ENCODE measurements around the gene PHAX.
"Not testable (repeated sequence)": the region's sequence is repeated elsewhere in the genome, so short reads cannot be mapped to it uniquely, and the experiment has no call there.

Gene PHAX

GRCh38 chr5:126600631-126601511 is at the start of gene PHAX:
Gene PHAX (plus strand): TSS chr5:126600947. CDS start chr5:126600963, 16 bp downstream.
- H3K27ac ChIP-seq (ENCODE audit: low read depth in 2 of 2, low read length in 2 of 2): peak within 1 kb of the TSS; percentile 86 to 89
- no peaks in the 10 kb centered on the region for H3K9me3 ChIP-seq (ENCODE audit: control insufficient read depth in 2 of 2, low read length in 2 of 2)
- no peaks in the 10 kb centered on the region for H3K27me3 ChIP-seq (ENCODE audit: control insufficient read depth in 2 of 2, insufficient read depth in 2 of 2, low read length in 2 of 2)
- H3K36me3 ChIP-seq (ENCODE audit: control insufficient read depth in 2 of 2, insufficient read depth in 2 of 2, low read length in 2 of 2): peaks cover 5 to 12% of the 10 kb centered on the region in 2 donors
- peak within 1 kb of the TSS; percentile 98 to 99 for H3K4me3 ChIP-seq (ENCODE audit: low read length in 2 of 2)
- peak within 1 kb of the TSS; percentile 87 to 95 for H3K9ac ChIP-seq (ENCODE audit: low read depth in 1 of 2, low read length in 2 of 2)
- peaks cover 9 to 13% of the 10 kb centered on the region in 2 donors for H3K4me1 ChIP-seq (ENCODE audit: control insufficient read depth in 2 of 2, insufficient read depth in 2 of 2, low read length in 2 of 2)

- Histone ChIP-seq H3K27ac (ENCODE audit: low read depth in 2 of 2, low read length in 2 of 2) (no peak overlapping the region), H3K36me3 (ENCODE audit: control insufficient read depth in 2 of 2, insufficient read depth in 2 of 2, low read length in 2 of 2) (peaks cover 13 to 17% of the 10 kb centered on the region in 2 donors), H3K9ac (ENCODE audit: low read depth in 1 of 2, low read length in 2 of 2) (no peak overlapping the region), H3K4me1 (ENCODE audit: control insufficient read depth in 2 of 2, insufficient read depth in 2 of 2, low read length in 2 of 2) (no peaks in the 10 kb centered on the region), H3K27me3 (ENCODE audit: control insufficient read depth in 2 of 2, insufficient read depth in 2 of 2, low read length in 2 of 2) (no peaks in the 10 kb centered on the region), H3K4me3 (ENCODE audit: low read length in 2 of 2) (no peak overlapping the region), H3K9me3 (ENCODE audit: control insufficient read depth in 2 of 2, low read length in 2 of 2) (no peaks in the 10 kb centered on the region)
Measured at GRCh38 chr5:126552614-126553013, 48.1 kb upstream of the PHAX start.

DNA sequence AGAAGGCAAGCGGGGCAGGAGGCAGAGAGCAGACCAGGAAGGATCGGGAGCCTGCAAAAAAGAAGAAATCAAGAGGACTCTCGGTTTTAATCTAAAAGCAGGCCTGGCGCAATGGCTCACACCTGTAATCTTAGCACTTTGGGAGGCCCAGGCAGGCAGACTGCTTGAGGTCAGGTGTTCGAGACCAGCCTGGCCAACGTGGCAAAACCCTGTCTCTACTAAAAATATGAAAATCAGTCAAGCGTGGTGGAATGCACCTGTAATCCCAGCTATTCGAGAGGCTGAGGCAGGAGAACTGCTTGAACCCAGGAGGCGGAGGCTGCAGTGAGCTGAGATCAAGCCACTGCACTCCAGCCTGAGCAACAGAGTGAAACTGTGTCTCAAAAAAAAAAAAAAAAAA is 45.6 kb upstream of the PHAX start:
- not testable (repeated sequence) for H3K4me1 ChIP-seq (ENCODE audit: control insufficient read depth in 2 of 2, insufficient read depth in 2 of 2, low read length in 2 of 2); H3K27ac ChIP-seq (ENCODE audit: low read depth in 2 of 2, low read length in 2 of 2)

GRCh38 chr5:126561908-126562307 is 38.8 kb upstream of the PHAX start:
- H3K9ac ChIP-seq (ENCODE audit: low read depth in 1 of 2, low read length in 2 of 2): no peak overlapping the region
- no peaks in the 10 kb centered on the region for H3K27me3 ChIP-seq (ENCODE audit: control insufficient read depth in 2 of 2, insufficient read depth in 2 of 2, low read length in 2 of 2)
- no peaks in the 10 kb centered on the region for H3K4me1 ChIP-seq (ENCODE audit: control insufficient read depth in 2 of 2, insufficient read depth in 2 of 2, low read length in 2 of 2)
- H3K4me3 ChIP-seq (ENCODE audit: low read length in 2 of 2): no peak overlapping the region
- H3K9me3 ChIP-seq (ENCODE audit: control insufficient read depth in 2 of 2, low read length in 2 of 2): no peaks in the 10 kb centered on the region
- H3K27ac ChIP-seq (ENCODE audit: low read depth in 2 of 2, low read length in 2 of 2): no peak overlapping the region
- peaks cover 7 to 8% of the 10 kb centered on the region in 2 donors for H3K36me3 ChIP-seq (ENCODE audit: control insufficient read depth in 2 of 2, insufficient read depth in 2 of 2, low read length in 2 of 2)

More for the DNA sequence above, 45.6 kb upstream of the PHAX start:
- H3K9ac ChIP-seq (ENCODE audit: low read depth in 1 of 2, low read length in 2 of 2); H3K9me3 ChIP-seq (ENCODE audit: control insufficient read depth in 2 of 2, low read length in 2 of 2); H3K27me3 ChIP-seq (ENCODE audit: control insufficient read depth in 2 of 2, insufficient read depth in 2 of 2, low read length in 2 of 2); H3K4me3 ChIP-seq (ENCODE audit: low read length in 2 of 2): not testable (repeated sequence)
- H3K36me3 ChIP-seq (ENCODE audit: control insufficient read depth in 2 of 2, insufficient read depth in 2 of 2, low read length in 2 of 2): peaks cover 13 to 20% of the 10 kb centered on the region in 2 donors

GRCh38 chr5:126562823-126563222 is 37.9 kb upstream of the PHAX start:
- Histone ChIP-seq H3K4me1 (ENCODE audit: control insufficient read depth in 2 of 2, insufficient read depth in 2 of 2, low read length in 2 of 2) (no peaks in the 10 kb centered on the region), H3K36me3 (ENCODE audit: control insufficient read depth in 2 of 2, insufficient read depth in 2 of 2, low read length in 2 of 2) (peaks cover 7 to 8% of the 10 kb centered on the region in 2 donors), H3K4me3 (ENCODE audit: low read length in 2 of 2) (no peak overlapping the region), H3K27me3 (ENCODE audit: control insufficient read depth in 2 of 2, insufficient read depth in 2 of 2, low read length in 2 of 2) (no peaks in the 10 kb centered on the region), H3K9me3 (ENCODE audit: control insufficient read depth in 2 of 2, low read length in 2 of 2) (no peaks in the 10 kb centered on the region), H3K9ac (ENCODE audit: low read depth in 1 of 2, low read length in 2 of 2) (no peak overlapping the region), H3K27ac (ENCODE audit: low read depth in 2 of 2, low read length in 2 of 2) (no peak overlapping the region)

GRCh38 chr5:126568206-126568755 is 32.5 kb upstream of the PHAX start:
- no peak overlapping the region for H3K9ac ChIP-seq (ENCODE audit: low read depth in 1 of 2, low read length in 2 of 2)
- H3K9me3 ChIP-seq (ENCODE audit: control insufficient read depth in 2 of 2, low read length in 2 of 2): no peaks in the 10 kb centered on the region
- H3K27ac ChIP-seq (ENCODE audit: low read depth in 2 of 2, low read length in 2 of 2): no peak overlapping the region
- no peaks in the 10 kb centered on the region for H3K4me1 ChIP-seq (ENCODE audit: control insufficient read depth in 2 of 2, insufficient read depth in 2 of 2, low read length in 2 of 2)
- H3K36me3 ChIP-seq (ENCODE audit: control insufficient read depth in 2 of 2, insufficient read depth in 2 of 2, low read length in 2 of 2): peaks cover 8 to 22% of the 10 kb centered on the region in 2 donors
- no peaks in the 10 kb centered on the region for H3K27me3 ChIP-seq (ENCODE audit: control insufficient read depth in 2 of 2, insufficient read depth in 2 of 2, low read length in 2 of 2)
- no peak overlapping the region for H3K4me3 ChIP-seq (ENCODE audit: low read length in 2 of 2)

GRCh38 chr5:126575644-126576043 is 25.1 kb upstream of the PHAX start:
- H3K36me3 ChIP-seq (ENCODE audit: control insufficient read depth in 2 of 2, insufficient read depth in 2 of 2, low read length in 2 of 2): peaks cover 8 to 19% of the 10 kb centered on the region in 2 donors
- no peak overlapping the region for H3K9ac ChIP-seq (ENCODE audit: low read depth in 1 of 2, low read length in 2 of 2)
- H3K27me3 ChIP-seq (ENCODE audit: control insufficient read depth in 2 of 2, insufficient read depth in 2 of 2, low read length in 2 of 2): no peaks in the 10 kb centered on the region
- no peaks in the 10 kb centered on the region for H3K4me1 ChIP-seq (ENCODE audit: control insufficient read depth in 2 of 2, insufficient read depth in 2 of 2, low read length in 2 of 2)
- no peaks in the 10 kb centered on the region for H3K9me3 ChIP-seq (ENCODE audit: control insufficient read depth in 2 of 2, low read length in 2 of 2)
- no peak overlapping the region for H3K4me3 ChIP-seq (ENCODE audit: low read length in 2 of 2)
- H3K27ac ChIP-seq (ENCODE audit: low read depth in 2 of 2, low read length in 2 of 2): no peak overlapping the region

GRCh38 chr5:126576974-126577373 is 23.8 kb upstream of the PHAX start:
- Histone ChIP-seq H3K36me3 (ENCODE audit: control insufficient read depth in 2 of 2, insufficient read depth in 2 of 2, low read length in 2 of 2) (peaks cover 10 to 19% of the 10 kb centered on the region in 2 donors), H3K27me3 (ENCODE audit: control insufficient read depth in 2 of 2, insufficient read depth in 2 of 2, low read length in 2 of 2) (no peaks in the 10 kb centered on the region), H3K9me3 (ENCODE audit: control insufficient read depth in 2 of 2, low read length in 2 of 2) (no peaks in the 10 kb centered on the region), H3K4me1 (ENCODE audit: control insufficient read depth in 2 of 2, insufficient read depth in 2 of 2, low read length in 2 of 2) (no peaks in the 10 kb centered on the region), H3K27ac (ENCODE audit: low read depth in 2 of 2, low read length in 2 of 2) (no peak overlapping the region), H3K4me3 (ENCODE audit: low read length in 2 of 2) (no peak overlapping the region), H3K9ac (ENCODE audit: low read depth in 1 of 2, low read length in 2 of 2) (no peak overlapping the region)

DNA sequence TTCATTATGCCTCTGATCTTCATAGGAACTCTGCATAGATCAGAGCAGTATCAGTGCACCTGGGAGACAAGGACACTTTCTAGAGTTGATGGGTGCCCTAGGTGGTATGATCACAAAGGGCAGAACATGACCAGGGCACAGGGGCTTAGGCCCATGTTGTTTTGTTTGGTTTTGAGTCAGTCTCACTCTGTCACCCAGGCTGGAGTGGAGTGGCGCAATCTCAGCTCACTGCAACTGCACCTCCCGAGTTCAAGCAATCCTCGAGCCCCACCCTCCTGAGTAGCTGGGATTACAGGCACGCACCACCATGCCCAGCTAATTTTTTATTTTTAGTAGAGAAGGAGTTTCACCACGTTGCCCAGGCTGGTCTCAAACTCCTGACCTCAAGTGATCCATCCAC is 23.3 kb upstream of the PHAX start:
- H3K4me3 ChIP-seq (ENCODE audit: low read length in 2 of 2): no peak overlapping the region
- H3K27ac ChIP-seq (ENCODE audit: low read depth in 2 of 2, low read length in 2 of 2): no peak overlapping the region
- no peaks in the 10 kb centered on the region for H3K9me3 ChIP-seq (ENCODE audit: control insufficient read depth in 2 of 2, low read length in 2 of 2)
- H3K27me3 ChIP-seq (ENCODE audit: control insufficient read depth in 2 of 2, insufficient read depth in 2 of 2, low read length in 2 of 2): no peaks in the 10 kb centered on the region
- H3K9ac ChIP-seq (ENCODE audit: low read depth in 1 of 2, low read length in 2 of 2): no peak overlapping the region
- H3K36me3 ChIP-seq (ENCODE audit: control insufficient read depth in 2 of 2, insufficient read depth in 2 of 2, low read length in 2 of 2): peaks cover 11 to 16% of the 10 kb centered on the region in 2 donors
- no peaks in the 10 kb centered on the region for H3K4me1 ChIP-seq (ENCODE audit: control insufficient read depth in 2 of 2, insufficient read depth in 2 of 2, low read length in 2 of 2)

GRCh38 chr5:126579716-126580115 is 21.0 kb upstream of the PHAX start:
- Histone ChIP-seq H3K27me3 (ENCODE audit: control insufficient read depth in 2 of 2, insufficient read depth in 2 of 2, low read length in 2 of 2) (no peaks in the 10 kb centered on the region), H3K4me1 (ENCODE audit: control insufficient read depth in 2 of 2, insufficient read depth in 2 of 2, low read length in 2 of 2) (no peaks in the 10 kb centered on the region), H3K9ac (ENCODE audit: low read depth in 1 of 2, low read length in 2 of 2) (no peak overlapping the region), H3K36me3 (ENCODE audit: control insufficient read depth in 2 of 2, insufficient read depth in 2 of 2, low read length in 2 of 2) (peaks cover 11% of the 10 kb centered on the region in 2 donors), H3K4me3 (ENCODE audit: low read length in 2 of 2) (no peak overlapping the region), H3K27ac (ENCODE audit: low read depth in 2 of 2, low read length in 2 of 2) (no peak overlapping the region), H3K9me3 (ENCODE audit: control insufficient read depth in 2 of 2, low read length in 2 of 2) (no peaks in the 10 kb centered on the region)

Measured in mucosa of rectum (tissue), 2 donors.